Measurements from ENCODE around the gene TRERF1. TPM values are rescaled to one million over a fixed set of nuclear protein-coding genes. Genes with fewer than 3 reads are reported as not detected.

The TRERF1 gene
- total RNA-seq, 1 donor from 2014 or later = 13.2 TPM

GRCh38 chr6:42281570-42281969 lies 170.2 kb downstream of the TRERF1 start:
- H3K9me3 Mint-ChIP-seq = no peaks in the 10 kb centered on the region
- H3K4me3 Mint-ChIP-seq = no peak overlapping the region

GRCh38 chr6:42280966-42281533 lies 170.7 kb downstream of the TRERF1 start:
- peaks cover 22% of the 10 kb centered on the region for H3K4me1 Mint-ChIP-seq (ENCODE audit: unreplicated experiment)
- TF ChIP-seq CTCF (conservative IDR thresholded peaks at IDR 0.05) = no peak
- no peaks in the 10 kb centered on the region for H3K9me3 Mint-ChIP-seq
- H3K36me3 Mint-ChIP-seq = peaks cover 7% of the 10 kb centered on the region
- H3K27me3 Mint-ChIP-seq = no peaks in the 10 kb centered on the region
- no peak for DNase-seq (ENCODE audit: extremely low spot score, unreplicated experiment)
- no peak overlapping the region for H3K4me3 Mint-ChIP-seq
- no peak overlapping the region for H3K27ac Mint-ChIP-seq

More at GRCh38 chr6:42281570-42281969, 170.2 kb downstream of the TRERF1 start:
- H3K27ac Mint-ChIP-seq = no peak overlapping the region
- no peak for TF ChIP-seq CTCF (conservative IDR thresholded peaks at IDR 0.05)
- DNase-seq (ENCODE audit: extremely low spot score, unreplicated experiment) = no peak
- H3K4me1 Mint-ChIP-seq (ENCODE audit: unreplicated experiment) = peaks cover 17% of the 10 kb centered on the region
- peaks cover 7% of the 10 kb centered on the region for H3K36me3 Mint-ChIP-seq
- H3K27me3 Mint-ChIP-seq = no peaks in the 10 kb centered on the region

- Mint-ChIP-seq H3K27ac (no peak overlapping the region), H3K9me3 (no peaks in the 10 kb centered on the region), H3K27me3 (no peaks in the 10 kb centered on the region), H3K4me3 (no peak overlapping the region), H3K36me3 (peaks cover 7% of the 10 kb centered on the region), H3K4me1 (ENCODE audit: unreplicated experiment) (peaks cover 25% of the 10 kb centered on the region)
- no peak for DNase-seq (ENCODE audit: extremely low spot score, unreplicated experiment)
- TF ChIP-seq CTCF (conservative IDR thresholded peaks at IDR 0.05) = no peak
These were observed 171.6 kb downstream of the TRERF1 start for GRCh38 chr6:42279966-42280629.

GRCh38 chr6:42279144-42279781 lies 172.5 kb downstream of the TRERF1 start:
- no peak for TF ChIP-seq CTCF (conservative IDR thresholded peaks at IDR 0.05)
- Mint-ChIP-seq H3K4me3 (no peak overlapping the region), H3K4me1 (ENCODE audit: unreplicated experiment) (peaks cover 25% of the 10 kb centered on the region), H3K27ac (no peak overlapping the region), H3K27me3 (no peaks in the 10 kb centered on the region), H3K9me3 (no peaks in the 10 kb centered on the region), H3K36me3 (peaks cover 7% of the 10 kb centered on the region)
- DNase-seq (ENCODE audit: extremely low spot score, unreplicated experiment) = no peak

- peaks cover 25% of the 10 kb centered on the region for H3K4me1 Mint-ChIP-seq (ENCODE audit: unreplicated experiment)
- no peaks in the 10 kb centered on the region for H3K9me3 Mint-ChIP-seq
- no peak for DNase-seq (ENCODE audit: extremely low spot score, unreplicated experiment)
- H3K36me3 Mint-ChIP-seq = peaks cover 6% of the 10 kb centered on the region
- H3K4me3 Mint-ChIP-seq = no peak overlapping the region
- no peaks in the 10 kb centered on the region for H3K27me3 Mint-ChIP-seq
- H3K27ac Mint-ChIP-seq = no peak overlapping the region
- no peak for TF ChIP-seq CTCF (conservative IDR thresholded peaks at IDR 0.05)
These were observed 173.4 kb downstream of the TRERF1 start for GRCh38 chr6:42278131-42278853.
